CD4-positive, alpha-beta T cell (primary cell): ENCODE measurements around the gene SLC46A3. TPM values are rescaled to one million over a fixed set of nuclear protein-coding genes. Genes with fewer than 3 reads are reported as not detected.

Experiments
- ATAC-seq: fragments of 200-7000 bp; cut with Tn5 transposase; one replicate; pipeline ENCODE4 v1.10.0; 2022; ENCODE audit warnings: mild to moderate bottlenecking; ENCODE audit not compliant: poor library complexity
- CTCF ChIA-PET: fragments of 350-600 bp; sonication (Branson Sonifier 250); formaldehyde crosslinking; loops from one replicate; lab custom pipeline; 2021; ENCODE audit warnings: antibody characterized with exemption, inconsistent platforms; lab: Charles Lee
- POLR2A ChIA-PET: fragments of 350-600 bp; sonication (Branson Sonifier 250); formaldehyde crosslinking; loops from one replicate; lab custom pipeline; 2021; ENCODE audit warnings: antibody characterized with exemption, inconsistent platforms; lab: Charles Lee
- DNase-seq, 14 experiments: peaks; one replicate each; pipeline ENCODE4 v3.0.0-alpha.2; 2013 to 2020; ENCODE audit warnings: mixed read lengths in 2 of 14
- H3K27ac ChIP-seq, 2 donors: one replicate each; pipeline versions ENCODE4 v1.5.1 to v1.7.0; 2013; ENCODE audit warnings: low read length in 2 of 2, low read depth in 1 of 2, mild to moderate bottlenecking in 1 of 2
- H3K27me3 ChIP-seq, 2 experiments: 1 replicate in 1 of 2; 2 replicates in 1 of 2; pipeline versions ENCODE4 v1.6.1 to v1.7.0; 2013; ENCODE audit warnings: low read length in 2 of 2, control low read depth in 1 of 2, mild to moderate bottlenecking in 1 of 2, moderate library complexity in 1 of 2; ENCODE audit not compliant: insufficient read depth in 2 of 2, control insufficient read depth in 1 of 2
- H3K36me3 ChIP-seq: one replicate; pipeline ENCODE4 v1.6.1; 2013; ENCODE audit warnings: low read length, control low read depth; ENCODE audit not compliant: insufficient read depth
- H3K4me1 ChIP-seq: one replicate; pipeline ENCODE4 v1.6.1; 2013; ENCODE audit warnings: low read length, control low read depth; ENCODE audit not compliant: insufficient read depth
- H3K4me3 ChIP-seq: one replicate; pipeline ENCODE4 v1.5.1; 2013; ENCODE audit warnings: mild to moderate bottlenecking, low read length, moderate library complexity
- H3K9me3 ChIP-seq, 2 experiments: 1 replicate in 1 of 2; 2 replicates in 1 of 2; pipeline versions ENCODE4 v1.6.1 to v1.7.0; 2013; ENCODE audit warnings: low read length in 2 of 2, mild to moderate bottlenecking in 2 of 2, control low read depth in 1 of 2, moderate library complexity in 1 of 2; ENCODE audit not compliant: control insufficient read depth in 1 of 2, insufficient read depth in 1 of 2
- H3K27ac Mint-ChIP-seq: one replicate; pipeline ENCODE4 v1.8.0; 2020; ENCODE audit warnings: mixed read lengths
- H3K27me3 Mint-ChIP-seq: one replicate; pipeline ENCODE4 v1.8.0; 2021; ENCODE audit warnings: mixed read lengths
- H3K36me3 Mint-ChIP-seq: one replicate; pipeline ENCODE4 v1.8.0; 2021; ENCODE audit warnings: low read depth, mixed read lengths
- H3K4me1 Mint-ChIP-seq: one replicate; pipeline ENCODE4 v1.8.0; 2021; ENCODE audit warnings: low read depth, mixed read lengths
- H3K4me3 Mint-ChIP-seq: one replicate; pipeline ENCODE4 v1.8.0; 2020; ENCODE audit warnings: mild to moderate bottlenecking, mixed read lengths
- H3K9me3 Mint-ChIP-seq: one replicate; pipeline ENCODE4 v1.8.0; 2020; ENCODE audit warnings: mixed read lengths
- CTCF ChIP-seq: fragments of 200-600 bp; IDR thresholded peaks from one replicate; pipeline ENCODE4 v1.8.0; 2022; ENCODE audit warnings: antibody characterized with exemption, mild to moderate bottlenecking
- intact Hi-C, 2 experiments: fragments of 100-400 bp; cut with DNase I in 1 of 2; cut with micrococcal nuclease in 1 of 2; formaldehyde crosslinking; loops; one replicate each; pipeline versions ENCODE4 v1.15.1 to v1.9.0; 2023 to 2025; cut with DNase I, micrococcal nuclease
- total RNA-seq, 174 experiments: library from RNA in 2 of 174; stranded (reverse) in 2 of 174; gene quantifications; one replicate each; pipeline ENCODE4 v1.2.3 and lab custom pipeline; 2021 to 2026

SLC46A3 gene
- total RNA-seq, 2 experiments from 2014 or later = 6.3 to 7.4 TPM

GRCh38 chr13:28716511-28716910 is 2.3 kb downstream of the SLC46A3 start:
- no peak for ATAC-seq
- H3K9me3 ChIP-seq = no peaks in the 10 kb centered on the region
- H3K27ac ChIP-seq = no peak overlapping the region
- peaks cover 24% of the 10 kb centered on the region for H3K4me1 ChIP-seq
- no peak for TF ChIP-seq CTCF
- H3K27me3 Mint-ChIP-seq = no peaks in the 10 kb centered on the region
- peaks cover 44% of the 10 kb centered on the region for H3K36me3 Mint-ChIP-seq
- peak overlapping the region; percentile 88 for H3K27ac Mint-ChIP-seq
- CTCF ChIA-PET = no interaction called here
- H3K4me3 ChIP-seq = no peak overlapping the region
- intact Hi-C loops = loop anchor here in 1 of 2 experiments (10.0 kb wide), 1 partner anchor 1542 kb away; the partner anchor contains the start of gene USP12
- DNase-seq = peak in 1 of 14 experiments; percentile 8
- H3K4me1 Mint-ChIP-seq = peaks cover 34% of the 10 kb centered on the region
- H3K4me3 Mint-ChIP-seq = peak overlapping the region; percentile 94
- no peaks in the 10 kb centered on the region for H3K9me3 Mint-ChIP-seq
- POLR2A ChIA-PET = interaction anchor here (4.0 kb wide), 1 partner anchor 57 kb away, joined by 57 read pairs; the partner anchor contains the start of gene POMP
- no peaks in the 10 kb centered on the region for H3K27me3 ChIP-seq
- H3K36me3 ChIP-seq = peaks cover 9% of the 10 kb centered on the region

GRCh38 chr13:28714651-28715050 is 4.1 kb downstream of the SLC46A3 start:
- intact Hi-C loops = loop anchor here in 1 of 2 experiments (10.0 kb wide), 1 partner anchor 1540 kb away; the partner anchor contains the start of gene USP12
- Mint-ChIP-seq H3K27ac (no peak overlapping the region), H3K27me3 (no peaks in the 10 kb centered on the region), H3K4me3 (peak overlapping the region; percentile 57), H3K36me3 (peaks cover 60% of the 10 kb centered on the region), H3K9me3 (no peaks in the 10 kb centered on the region), H3K4me1 (peaks cover 34% of the 10 kb centered on the region)
- Histone ChIP-seq H3K4me3 (no peak overlapping the region), H3K27ac (no peak overlapping the region), H3K27me3 (no peaks in the 10 kb centered on the region), H3K36me3 (peaks cover 18% of the 10 kb centered on the region), H3K4me1 (peaks cover 24% of the 10 kb centered on the region), H3K9me3 (no peaks in the 10 kb centered on the region)
- no peak for DNase-seq
- ATAC-seq = no peak
- no peak for TF ChIP-seq CTCF
- CTCF ChIA-PET = interaction anchor here (1.1 kb wide), 1 partner anchor 13 kb away, joined by 3 read pairs; no protein-coding TSS in a partner anchor
- POLR2A ChIA-PET = no interaction called here

GRCh38 chr13:28710161-28710560 is 8.6 kb downstream of the SLC46A3 start:
- no peaks in the 10 kb centered on the region for H3K9me3 Mint-ChIP-seq
- H3K9me3 ChIP-seq = no peaks in the 10 kb centered on the region
- no peak overlapping the region for H3K4me3 Mint-ChIP-seq
- no peaks in the 10 kb centered on the region for H3K27me3 ChIP-seq
- DNase-seq (no peak), ATAC-seq (no peak)
- CTCF ChIA-PET = no interaction called here
- no peaks in the 10 kb centered on the region for H3K4me1 Mint-ChIP-seq
- intact Hi-C loops = loop anchor here in 1 of 2 experiments (10.0 kb wide), 1 partner anchor 1535 kb away; the partner anchor contains the start of gene USP12
- no peak overlapping the region for H3K27ac ChIP-seq
- peaks cover 78% of the 10 kb centered on the region for H3K36me3 Mint-ChIP-seq
- POLR2A ChIA-PET = no interaction called here
- no peaks in the 10 kb centered on the region for H3K4me1 ChIP-seq
- no peak for TF ChIP-seq CTCF
- H3K4me3 ChIP-seq = no peak overlapping the region
- H3K36me3 ChIP-seq = peaks cover 26% of the 10 kb centered on the region
- H3K27ac Mint-ChIP-seq = no peak overlapping the region
- no peaks in the 10 kb centered on the region for H3K27me3 Mint-ChIP-seq
